ENCODE results near the gene SPON1. TPM values are rescaled to one million over a fixed set of nuclear protein-coding genes. Genes with fewer than 3 reads are reported as not detected.

Gene SPON1
- total RNA-seq, 1 experiment from 2014 or later = 0.20 TPM

DNA sequence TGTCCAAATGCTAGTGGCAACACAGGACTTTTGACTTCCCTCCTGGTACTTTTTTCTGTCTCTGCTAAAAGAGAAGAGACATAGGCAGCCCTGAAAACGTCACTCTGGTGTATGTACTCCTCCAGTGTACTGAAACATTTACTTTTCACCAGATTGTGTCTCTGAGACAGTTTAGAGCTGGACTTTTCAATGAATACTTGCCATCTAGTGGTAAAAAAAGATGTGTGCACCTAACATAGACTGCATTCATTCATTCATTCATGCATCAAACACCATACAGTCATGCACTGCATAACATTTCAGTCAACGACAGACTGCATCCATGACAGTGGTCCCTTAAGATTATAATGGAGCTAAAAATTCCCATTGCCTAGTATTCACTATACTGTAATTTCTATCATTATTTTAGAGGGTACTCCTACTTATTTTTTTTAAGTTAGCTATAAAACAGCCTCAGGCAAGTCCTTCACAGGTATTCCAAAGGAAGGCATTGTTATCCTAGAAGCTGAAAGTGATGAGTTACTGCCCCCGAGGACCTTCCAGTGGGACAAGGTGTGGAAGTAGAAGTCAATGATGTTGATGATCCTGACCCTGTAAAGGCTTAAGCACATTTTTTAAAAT, 186.2 kb downstream of the SPON1 start:
- no peak overlapping the region for H3K56ac ChIP-seq (ENCODE audit: insufficient read length, low read depth, low read length)
- H2BK5ac ChIP-seq (ENCODE audit: insufficient read length, low read length) = no peak overlapping the region
- H3K4me1 ChIP-seq (ENCODE audit: insufficient read depth, low read length) = no peaks in the 10 kb centered on the region
- H4K20me1 ChIP-seq (ENCODE audit: control insufficient read depth, insufficient read depth, insufficient read length) = no peaks in the 10 kb centered on the region
- no peak overlapping the region for H3K23ac ChIP-seq (ENCODE audit: insufficient read length, low read depth, low read length)
- H4K91ac ChIP-seq (ENCODE audit: insufficient read length, low read depth, low read length) = no peak overlapping the region
- no peak overlapping the region for H2BK12ac ChIP-seq (ENCODE audit: insufficient read length, low read depth, low read length)
- peaks cover 0 to 8% (median 7%) of the 10 kb centered on the region in 3 experiments; a peak in 4 of 7 replicates for H3K36me3 Mint-ChIP-seq (ENCODE audit: insufficient read depth in 1 of 3, low read depth in 3 of 3)
- H3K18ac ChIP-seq (ENCODE audit: insufficient read length, low read depth, low read length) = no peak overlapping the region
- no peak overlapping the region for H2BK120ac ChIP-seq (ENCODE audit: low read depth, low read length, poor library complexity, severe bottlenecking)
- DNase-seq = no peak
- H3K9ac ChIP-seq (ENCODE audit: extremely low read depth, insufficient read length, low read length) = no peak overlapping the region
- H3K27me3 ChIP-seq (ENCODE audit: insufficient read depth, low read length) = no peaks in the 10 kb centered on the region
- no peak overlapping the region for H4K5ac ChIP-seq (ENCODE audit: insufficient read length, low read depth, low read length)
- no peak overlapping the region for H3K4me3 Mint-ChIP-seq
- no peaks in the 10 kb centered on the region for H3K4me1 Mint-ChIP-seq
- H4K8ac ChIP-seq (replicated peaks; ENCODE audit: insufficient read length, low read depth, low read length) = no peak overlapping the region
- H3K4me2 ChIP-seq (ENCODE audit: insufficient read depth, insufficient read length, low read length) = no peak overlapping the region
- no peak overlapping the region for H3T11ph ChIP-seq (ENCODE audit: low read length)
- no peak overlapping the region for H3K14ac ChIP-seq (ENCODE audit: insufficient read depth, low read length)
- TF ChIP-seq, protein P1, sequence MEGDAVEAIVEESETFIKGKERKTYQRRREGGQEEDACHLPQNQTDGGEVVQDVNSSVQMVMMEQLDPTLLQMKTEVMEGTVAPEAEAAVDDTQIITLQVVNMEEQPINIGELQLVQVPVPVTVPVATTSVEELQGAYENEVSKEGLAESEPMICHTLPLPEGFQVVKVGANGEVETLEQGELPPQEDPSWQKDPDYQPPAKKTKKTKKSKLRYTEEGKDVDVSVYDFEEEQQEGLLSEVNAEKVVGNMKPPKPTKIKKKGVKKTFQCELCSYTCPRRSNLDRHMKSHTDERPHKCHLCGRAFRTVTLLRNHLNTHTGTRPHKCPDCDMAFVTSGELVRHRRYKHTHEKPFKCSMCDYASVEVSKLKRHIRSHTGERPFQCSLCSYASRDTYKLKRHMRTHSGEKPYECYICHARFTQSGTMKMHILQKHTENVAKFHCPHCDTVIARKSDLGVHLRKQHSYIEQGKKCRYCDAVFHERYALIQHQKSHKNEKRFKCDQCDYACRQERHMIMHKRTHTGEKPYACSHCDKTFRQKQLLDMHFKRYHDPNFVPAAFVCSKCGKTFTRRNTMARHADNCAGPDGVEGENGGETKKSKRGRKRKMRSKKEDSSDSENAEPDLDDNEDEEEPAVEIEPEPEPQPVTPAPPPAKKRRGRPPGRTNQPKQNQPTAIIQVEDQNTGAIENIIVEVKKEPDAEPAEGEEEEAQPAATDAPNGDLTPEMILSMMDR (conservative IDR thresholded peaks at IDR 0.05) = peak; percentile 55
- H3K27ac Mint-ChIP-seq = no peak overlapping the region
- no peak overlapping the region for H3K27ac ChIP-seq (ENCODE audit: insufficient read length, low read depth, low read length)
- H2AK5ac ChIP-seq (ENCODE audit: insufficient read length, low read length) = no peak overlapping the region
- no peak overlapping the region for H2AFZ ChIP-seq (ENCODE audit: low read length)
- no peaks in the 10 kb centered on the region for H3K79me1 ChIP-seq (ENCODE audit: insufficient read depth, low read depth, low read length, poor library complexity, severe bottlenecking)
- H3K27me3 Mint-ChIP-seq (ENCODE audit: low read depth) = peaks cover under 1% of the 10 kb centered on the region; the same call in 1 of the 2 replicates
- H3K23me2 ChIP-seq (ENCODE audit: insufficient read length, low read depth, low read length, poor library complexity, severe bottlenecking) = no peaks in the 10 kb centered on the region
- peaks cover 2% of the 10 kb centered on the region for H3K9me3 ChIP-seq (ENCODE audit: control insufficient read depth, low read depth, low read length)
- H2BK15ac ChIP-seq (ENCODE audit: low read depth, low read length) = no peak overlapping the region
- H3K9me3 Mint-ChIP-seq = peaks cover 7 to 8% of the 10 kb centered on the region in 2 experiments
- no peak overlapping the region for H3K4ac ChIP-seq (ENCODE audit: low read depth, low read length)
- no CpG with 5 or more reads among the region's 3 CpGs for WGBS (ENCODE audit: extremely low coverage, insufficient read length, low lambda C conversion rate)
- no peak overlapping the region for H2BK20ac ChIP-seq (ENCODE audit: low read depth, low read length, poor library complexity, severe bottlenecking)
- H3K79me2 ChIP-seq (ENCODE audit: insufficient read depth, low read length) = peaks cover 2% of the 10 kb centered on the region; the same call in 1 of the 2 replicates

All from H9 (cell line).